Testis (tissue), 2 donors: ENCODE data around the gene MAP2K3.
"Not testable (repeated sequence)": the region's sequence is repeated elsewhere in the genome, so short reads cannot be mapped to it uniquely, and the experiment has no call there.

Source experiments
- POLR2A ChIP-seq: fragments of 450-650 bp; IDR thresholded peaks from one replicate; pipeline ENCODE4 v1.6.1; 2017; ENCODE audit warnings: antibody characterized with exemption, mild to moderate bottlenecking, moderate library complexity
- TF ChIP-seq, protein P1 (sequence below), 3 experiments: fragments of 450-650 bp in 2 of 3; fragments of 200-600 bp in 1 of 3; sonication (generic) in 1 of 3; IDR thresholded peaks; one replicate each; pipeline ENCODE4 v1.5.1; 2016 to 2019; ENCODE audit warnings: antibody characterized with exemption in 3 of 3, mild to moderate bottlenecking in 2 of 3, moderate library complexity in 1 of 3

DNA sequence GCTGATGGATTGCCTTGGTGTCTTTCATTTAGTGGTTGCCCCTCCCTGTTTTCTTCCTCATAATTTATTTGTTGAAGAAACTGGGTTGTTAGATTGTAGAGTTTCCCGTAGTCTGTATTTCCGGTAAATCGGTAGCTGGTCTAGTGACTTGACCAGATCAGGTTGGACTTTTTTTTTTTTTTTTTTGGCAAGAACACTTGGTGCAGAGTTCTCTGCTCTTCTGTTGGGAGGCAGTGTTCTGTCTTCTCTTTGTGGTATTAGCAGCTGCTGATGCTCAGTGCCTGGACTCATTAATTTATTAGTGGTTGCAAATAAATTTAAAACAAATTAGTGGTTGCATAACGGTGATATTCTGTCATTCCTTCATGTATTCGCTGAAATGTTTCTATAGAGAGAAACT, 40.2 kb downstream of the MAP2K3 start:
- TF ChIP-seq, protein P1, sequence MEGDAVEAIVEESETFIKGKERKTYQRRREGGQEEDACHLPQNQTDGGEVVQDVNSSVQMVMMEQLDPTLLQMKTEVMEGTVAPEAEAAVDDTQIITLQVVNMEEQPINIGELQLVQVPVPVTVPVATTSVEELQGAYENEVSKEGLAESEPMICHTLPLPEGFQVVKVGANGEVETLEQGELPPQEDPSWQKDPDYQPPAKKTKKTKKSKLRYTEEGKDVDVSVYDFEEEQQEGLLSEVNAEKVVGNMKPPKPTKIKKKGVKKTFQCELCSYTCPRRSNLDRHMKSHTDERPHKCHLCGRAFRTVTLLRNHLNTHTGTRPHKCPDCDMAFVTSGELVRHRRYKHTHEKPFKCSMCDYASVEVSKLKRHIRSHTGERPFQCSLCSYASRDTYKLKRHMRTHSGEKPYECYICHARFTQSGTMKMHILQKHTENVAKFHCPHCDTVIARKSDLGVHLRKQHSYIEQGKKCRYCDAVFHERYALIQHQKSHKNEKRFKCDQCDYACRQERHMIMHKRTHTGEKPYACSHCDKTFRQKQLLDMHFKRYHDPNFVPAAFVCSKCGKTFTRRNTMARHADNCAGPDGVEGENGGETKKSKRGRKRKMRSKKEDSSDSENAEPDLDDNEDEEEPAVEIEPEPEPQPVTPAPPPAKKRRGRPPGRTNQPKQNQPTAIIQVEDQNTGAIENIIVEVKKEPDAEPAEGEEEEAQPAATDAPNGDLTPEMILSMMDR (IDR thresholded peaks at IDR 0.05): not testable (repeated sequence)
- TF ChIP-seq POLR2A: not testable (repeated sequence)
